Activated CD8-positive, alpha-beta T cell treated with anti-CD3 and anti-CD28 coated beads for 36 hours (primary cell): Measurements from ENCODE around the gene SOWAHA. TPM values are rescaled to one million over a fixed set of nuclear protein-coding genes. Genes with fewer than 3 reads are reported as not detected.

Experiments used
- ATAC-seq: fragments of 200-7000 bp; cut with Tn5 transposase; one replicate; pipeline ENCODE4 v1.10.0; 2021; ENCODE audit warnings: mild to moderate bottlenecking, moderate library complexity
- CTCF ChIA-PET: fragments of 350-600 bp; sonication (Branson Sonifier 250); formaldehyde crosslinking; loops from one replicate; lab custom pipeline; 2021; ENCODE audit warnings: antibody characterized with exemption; lab: Charles Lee
- POLR2A ChIA-PET: fragments of 350-600 bp; sonication (Branson Sonifier 250); formaldehyde crosslinking; loops from one replicate; lab custom pipeline; 2021; ENCODE audit warnings: antibody characterized with exemption; lab: Charles Lee
- DNase-seq: peaks from one replicate; pipeline ENCODE4 v3.0.0-alpha.2; 2020
- H3K27ac Mint-ChIP-seq: one replicate; pipeline ENCODE4 v1.8.0; 2021; ENCODE audit warnings: mild to moderate bottlenecking, mixed read lengths
- H3K27me3 Mint-ChIP-seq: one replicate; pipeline ENCODE4 v1.8.0; 2021; ENCODE audit warnings: mixed read lengths
- H3K36me3 Mint-ChIP-seq: one replicate; pipeline ENCODE4 v1.8.0; 2021; ENCODE audit warnings: low read depth, mixed read lengths
- H3K4me1 Mint-ChIP-seq: one replicate; pipeline ENCODE4 v1.8.0; 2021; ENCODE audit warnings: low read depth, mixed read lengths
- H3K4me3 Mint-ChIP-seq: one replicate; pipeline ENCODE4 v1.8.0; 2021; ENCODE audit warnings: mild to moderate bottlenecking, moderate library complexity, mixed read lengths
- H3K9me3 Mint-ChIP-seq: one replicate; pipeline ENCODE4 v1.8.0; 2021; ENCODE audit warnings: mixed read lengths
- intact Hi-C: fragments of 100-400 bp; cut with micrococcal nuclease; formaldehyde crosslinking; loops from one replicate; pipeline ENCODE4 v1.10.0; 2022
- total RNA-seq, 2 experiments: library from RNA; stranded (reverse); gene quantifications; one replicate each; pipeline ENCODE4 v1.2.3, GENCODE V29; 2021
- TF ChIP-seq, protein P1 (sequence below): fragments of 200-600 bp; IDR thresholded peaks from one replicate; pipeline ENCODE4 v1.8.0; 2022; ENCODE audit warnings: antibody characterized with exemption, mild to moderate bottlenecking

Gene SOWAHA
- total RNA-seq, 2 experiments from 2014 or later: not detected

- peaks cover 5% of the 10 kb centered on the region for H3K4me1 Mint-ChIP-seq
- ATAC-seq (no peak), DNase-seq (no peak)
- intact Hi-C loops: no loop called here
- peaks cover 37% of the 10 kb centered on the region for H3K27me3 Mint-ChIP-seq
- no peak overlapping the region for H3K27ac Mint-ChIP-seq
- CTCF ChIA-PET: interaction anchor here (0.6 to 2.5 kb wide), 6 partner anchors 18 to 793 kb away, joined by 3 to 10 read pairs (median 5); no protein-coding TSS in a partner anchor
- H3K36me3 Mint-ChIP-seq: no peaks in the 10 kb centered on the region
- POLR2A ChIA-PET: interaction anchor here (0.6 kb wide), 1 partner anchor 10 kb away, joined by 3 read pairs; no protein-coding TSS in a partner anchor
- no peaks in the 10 kb centered on the region for H3K9me3 Mint-ChIP-seq
- TF ChIP-seq, protein P1, sequence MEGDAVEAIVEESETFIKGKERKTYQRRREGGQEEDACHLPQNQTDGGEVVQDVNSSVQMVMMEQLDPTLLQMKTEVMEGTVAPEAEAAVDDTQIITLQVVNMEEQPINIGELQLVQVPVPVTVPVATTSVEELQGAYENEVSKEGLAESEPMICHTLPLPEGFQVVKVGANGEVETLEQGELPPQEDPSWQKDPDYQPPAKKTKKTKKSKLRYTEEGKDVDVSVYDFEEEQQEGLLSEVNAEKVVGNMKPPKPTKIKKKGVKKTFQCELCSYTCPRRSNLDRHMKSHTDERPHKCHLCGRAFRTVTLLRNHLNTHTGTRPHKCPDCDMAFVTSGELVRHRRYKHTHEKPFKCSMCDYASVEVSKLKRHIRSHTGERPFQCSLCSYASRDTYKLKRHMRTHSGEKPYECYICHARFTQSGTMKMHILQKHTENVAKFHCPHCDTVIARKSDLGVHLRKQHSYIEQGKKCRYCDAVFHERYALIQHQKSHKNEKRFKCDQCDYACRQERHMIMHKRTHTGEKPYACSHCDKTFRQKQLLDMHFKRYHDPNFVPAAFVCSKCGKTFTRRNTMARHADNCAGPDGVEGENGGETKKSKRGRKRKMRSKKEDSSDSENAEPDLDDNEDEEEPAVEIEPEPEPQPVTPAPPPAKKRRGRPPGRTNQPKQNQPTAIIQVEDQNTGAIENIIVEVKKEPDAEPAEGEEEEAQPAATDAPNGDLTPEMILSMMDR: no peak
- H3K4me3 Mint-ChIP-seq: peak overlapping the region; percentile 66
Observed at GRCh38 chr5:132831095-132831860, 18.2 kb downstream of the SOWAHA start.

GRCh38 chr5:132832612-132833011, 19.5 kb downstream of the SOWAHA start:
- intact Hi-C loops: no loop called here
- POLR2A ChIA-PET: no interaction called here

GRCh38 chr5:132834057-132834456, 21.0 kb downstream of the SOWAHA start:
- Mint-ChIP-seq H3K36me3 (no peaks in the 10 kb centered on the region), H3K4me3 (no peak overlapping the region), H3K27ac (no peak overlapping the region), H3K9me3 (no peaks in the 10 kb centered on the region), H3K27me3 (peaks cover 15% of the 10 kb centered on the region), H3K4me1 (peaks cover 4% of the 10 kb centered on the region)
- no peak for ATAC-seq
- POLR2A ChIA-PET: no interaction called here
- CTCF ChIA-PET: interaction anchor here (0.7 to 4.3 kb wide), 4 partner anchors 14 to 49 kb away, joined by 3 to 19 read pairs (median 4); no protein-coding TSS in a partner anchor
- TF ChIP-seq, protein P1: no peak
- intact Hi-C loops: no loop called here
- no peak for DNase-seq

More at GRCh38 chr5:132832612-132833011, 19.5 kb downstream of the SOWAHA start:
- DNase-seq (no peak), ATAC-seq (no peak)
- Mint-ChIP-seq H3K9me3 (no peaks in the 10 kb centered on the region), H3K36me3 (no peaks in the 10 kb centered on the region), H3K27ac (no peak overlapping the region), H3K4me3 (no peak overlapping the region), H3K4me1 (peaks cover 5% of the 10 kb centered on the region), H3K27me3 (peaks cover 25% of the 10 kb centered on the region)
- TF ChIP-seq, protein P1: no peak
- CTCF ChIA-PET: interaction anchor here (1.0 to 4.3 kb wide), 2 partner anchors 12 to 51 kb away, joined by 3 to 19 read pairs; no protein-coding TSS in a partner anchor

- Mint-ChIP-seq H3K27ac (no peak overlapping the region), H3K4me1 (no peaks in the 10 kb centered on the region), H3K36me3 (no peaks in the 10 kb centered on the region), H3K9me3 (no peaks in the 10 kb centered on the region), H3K27me3 (peaks cover 4% of the 10 kb centered on the region), H3K4me3 (no peak overlapping the region)
- ChIA-PET POLR2A (no interaction called here), CTCF (interaction anchor here (1.6 kb wide), 1 partner anchor 17 kb away, joined by 3 read pairs; no protein-coding TSS in a partner anchor)
- no peak for ATAC-seq
- TF ChIP-seq, protein P1: no peak
- intact Hi-C loops: no loop called here
- DNase-seq: no peak
Observed at GRCh38 chr5:132836852-132837251, 23.8 kb downstream of the SOWAHA start.

DNA sequence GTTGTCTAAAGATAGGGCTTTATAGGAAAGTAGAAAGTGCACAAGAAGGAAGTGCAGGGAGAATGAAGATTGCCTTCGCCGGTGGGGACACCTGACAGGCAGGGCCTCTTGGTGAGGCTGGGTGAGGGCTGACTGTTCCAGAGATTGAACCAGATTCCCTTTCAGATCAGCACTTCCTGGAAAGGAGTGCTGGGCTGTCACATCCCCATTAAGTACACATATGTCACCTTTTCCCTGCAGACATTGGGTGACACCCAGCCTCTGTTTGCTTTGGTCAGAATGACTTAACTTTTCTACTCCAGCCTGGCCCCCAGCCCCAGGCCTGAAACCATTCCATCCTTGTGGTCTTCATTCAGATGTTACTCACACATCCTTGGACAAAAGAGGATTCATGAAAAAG, 24.8 kb downstream of the SOWAHA start:
- CTCF ChIA-PET: interaction anchor here (1.6 kb wide), 1 partner anchor 18 kb away, joined by 3 read pairs; no protein-coding TSS in a partner anchor

More for the DNA sequence above, 24.8 kb downstream of the SOWAHA start:
- Mint-ChIP-seq H3K4me3 (no peak overlapping the region), H3K4me1 (no peaks in the 10 kb centered on the region), H3K27me3 (peaks cover 2% of the 10 kb centered on the region), H3K27ac (no peak overlapping the region), H3K9me3 (no peaks in the 10 kb centered on the region), H3K36me3 (no peaks in the 10 kb centered on the region)
- intact Hi-C loops: no loop called here
- DNase-seq (no peak), ATAC-seq (no peak)
- POLR2A ChIA-PET: no interaction called here
- TF ChIP-seq, protein P1: no peak
